HG03175 (cell line): ENCODE data around the gene DLG2.

Source experiments
- ATAC-seq: cut with Tn5 transposase; IDR thresholded peaks from one replicate; pipeline ENCODE4 v1.9.1; 2021; ENCODE audit warnings: mild to moderate bottlenecking, moderate library complexity; ENCODE audit not compliant: unreplicated experiment

DLG2 gene

DNA sequence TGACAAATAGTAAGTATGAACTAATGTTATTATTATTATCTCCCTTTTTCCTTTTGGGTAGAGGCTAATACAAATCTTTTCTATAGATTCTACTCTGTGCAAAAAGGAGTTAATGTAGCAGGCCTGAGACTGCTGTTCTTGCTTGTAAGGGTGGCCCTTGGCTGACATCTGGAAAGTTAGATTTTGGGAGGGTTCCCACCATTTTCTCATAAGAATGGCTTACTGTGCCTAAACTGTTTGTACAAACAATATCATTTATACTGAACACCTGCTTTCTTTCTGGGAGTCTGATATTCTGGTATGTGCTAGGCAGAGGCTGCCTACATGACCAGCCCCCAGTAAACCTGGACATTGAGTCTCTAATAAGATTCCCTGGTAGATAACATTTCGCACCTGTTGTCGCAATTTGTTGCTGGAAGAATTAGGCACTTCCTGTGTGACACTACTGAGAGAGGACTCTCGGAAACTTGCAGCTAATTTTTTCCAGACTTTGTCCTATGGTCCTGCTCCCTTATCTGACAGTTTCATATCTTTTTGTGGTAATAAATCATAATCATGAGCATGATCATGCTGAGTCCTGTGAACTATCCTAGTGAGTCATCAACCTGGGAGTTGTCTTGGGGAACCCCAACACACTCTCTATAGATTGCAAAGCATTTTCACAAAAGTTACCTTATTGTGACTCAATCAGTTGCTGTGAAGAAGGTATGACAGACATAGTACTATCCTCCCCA, 2083.3 kb downstream of the DLG2 start:
- ATAC-seq, result no peak

DNA sequence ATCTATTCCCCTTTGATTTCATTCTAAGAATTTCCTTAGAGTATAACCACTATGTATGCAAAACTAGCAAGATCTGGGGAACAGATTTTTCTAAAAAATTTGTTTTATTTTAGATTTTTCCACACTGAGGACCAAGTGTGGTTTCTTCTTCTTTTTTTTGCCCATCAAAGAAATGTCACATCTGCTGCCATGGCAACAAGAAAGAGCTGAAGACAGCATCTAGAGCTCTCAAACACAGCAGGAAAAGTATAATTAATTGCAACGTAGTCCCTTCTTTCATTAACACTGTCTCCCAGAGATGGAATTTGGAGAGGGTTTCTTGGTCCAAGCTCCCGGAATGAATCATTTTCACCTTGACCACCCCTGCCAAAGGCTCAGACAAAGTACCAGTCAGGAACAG, 2084.3 kb downstream of the DLG2 start:
- ATAC-seq, result no peak

DNA sequence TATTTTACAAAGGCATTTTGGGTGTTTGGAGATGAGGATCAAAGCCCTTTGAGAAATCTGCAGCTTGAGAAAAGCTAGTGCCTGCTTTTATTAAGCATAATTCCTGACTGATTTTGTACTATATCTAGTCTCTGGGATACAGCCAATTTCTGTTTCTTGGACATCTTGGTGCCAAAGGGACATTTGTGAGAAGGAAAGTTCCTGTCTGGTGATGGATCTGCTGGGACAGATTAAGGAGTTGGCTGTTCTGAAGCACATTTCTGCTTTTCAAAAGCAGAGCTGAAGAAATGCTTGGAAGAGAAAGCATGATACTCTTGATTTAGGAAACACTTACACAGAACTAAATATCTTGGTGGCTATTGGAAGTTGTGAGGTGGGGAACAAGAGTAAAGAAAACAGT, 2086.4 kb downstream of the DLG2 start:
- no peak for ATAC-seq

DNA sequence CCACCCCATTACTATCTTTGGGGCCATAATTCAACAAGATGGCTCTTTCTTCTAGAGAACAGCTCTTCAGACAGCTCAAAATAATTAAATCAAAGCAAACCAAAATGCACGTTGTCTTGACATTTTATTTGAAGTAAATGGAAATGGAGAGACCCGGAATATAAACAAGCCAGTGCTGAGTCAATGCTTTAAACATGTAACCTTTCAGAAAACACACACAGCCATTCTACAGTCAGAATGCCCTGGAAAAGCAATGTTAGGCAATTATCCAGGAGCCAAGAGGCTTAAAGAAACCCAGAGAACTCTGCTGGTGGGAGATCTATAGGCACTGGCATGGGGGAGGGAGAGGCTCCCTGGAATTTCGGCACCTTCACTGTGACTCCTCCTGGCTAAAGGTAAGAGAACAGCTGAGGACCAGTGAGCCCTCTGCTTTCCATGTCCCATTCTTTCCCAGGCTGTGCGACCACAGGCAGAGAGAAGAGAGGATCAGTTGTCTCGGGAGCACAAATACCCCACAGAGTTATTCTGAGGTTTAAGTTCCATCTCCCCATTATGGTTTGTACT, 2086.9 kb downstream of the DLG2 start:
- no peak for ATAC-seq

DNA sequence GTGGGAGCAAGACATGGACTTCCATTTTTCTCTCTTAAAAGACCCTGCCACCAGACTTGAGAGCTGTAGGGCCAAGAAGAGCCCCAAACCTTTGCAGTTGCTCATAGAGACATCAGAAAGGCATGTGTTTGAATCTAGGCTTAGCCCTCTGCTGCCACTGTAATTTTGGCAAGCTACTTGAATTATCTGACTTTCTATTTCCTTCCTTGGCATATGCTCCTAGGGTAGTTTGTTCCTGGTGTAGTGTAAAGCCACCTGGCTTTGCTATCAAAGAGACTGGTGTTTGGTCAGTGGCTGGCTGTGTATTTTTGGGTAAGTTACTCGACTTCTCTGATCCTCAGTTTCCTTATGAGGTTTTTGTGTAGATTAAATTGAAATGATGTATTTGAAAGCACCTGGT, 2088.9 kb downstream of the DLG2 start:
- no peak for ATAC-seq

DNA sequence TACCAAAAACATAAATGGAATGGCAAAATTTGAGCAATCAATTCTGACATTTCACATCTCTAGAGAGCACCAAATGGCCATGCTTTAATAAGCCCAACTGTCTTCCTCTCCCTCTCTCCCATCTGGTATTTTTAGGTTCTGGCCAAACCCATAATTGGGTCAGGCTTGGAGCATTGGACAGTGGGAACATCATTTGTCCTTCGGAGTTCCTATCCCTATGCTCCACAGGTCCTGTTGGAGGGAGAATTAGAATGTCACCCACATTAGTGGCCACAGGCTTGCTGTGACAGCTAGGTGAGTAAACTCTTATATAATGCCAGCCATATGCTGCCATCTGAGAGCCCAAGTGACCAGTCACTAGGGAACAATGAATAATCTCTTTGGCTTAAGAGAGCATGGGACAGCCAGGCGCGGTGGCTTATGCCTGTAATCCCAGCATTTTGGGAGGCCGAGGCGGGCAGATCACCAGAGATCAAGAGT, 2090.0 kb downstream of the DLG2 start:
- ATAC-seq, result no peak

DNA sequence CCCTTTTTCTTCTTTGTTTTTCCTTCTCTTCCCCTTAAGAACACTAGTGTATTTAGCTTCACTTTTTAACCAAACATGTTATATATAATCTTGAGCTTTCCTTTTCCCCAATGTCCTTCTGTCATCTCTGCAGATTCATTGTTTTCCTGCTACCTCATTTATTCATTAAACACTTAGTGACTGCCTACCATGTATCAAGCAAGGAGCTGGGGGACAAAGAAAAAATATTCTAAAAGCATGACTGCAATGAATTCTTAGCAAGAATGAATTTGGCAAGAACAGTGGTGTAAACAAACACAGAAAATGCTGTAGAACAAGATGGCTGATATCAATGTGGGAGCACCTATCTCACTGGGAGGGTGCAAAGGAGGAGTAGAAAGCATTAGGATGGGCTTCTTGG, 2094.0 kb downstream of the DLG2 start:
- ATAC-seq, result no peak

DNA sequence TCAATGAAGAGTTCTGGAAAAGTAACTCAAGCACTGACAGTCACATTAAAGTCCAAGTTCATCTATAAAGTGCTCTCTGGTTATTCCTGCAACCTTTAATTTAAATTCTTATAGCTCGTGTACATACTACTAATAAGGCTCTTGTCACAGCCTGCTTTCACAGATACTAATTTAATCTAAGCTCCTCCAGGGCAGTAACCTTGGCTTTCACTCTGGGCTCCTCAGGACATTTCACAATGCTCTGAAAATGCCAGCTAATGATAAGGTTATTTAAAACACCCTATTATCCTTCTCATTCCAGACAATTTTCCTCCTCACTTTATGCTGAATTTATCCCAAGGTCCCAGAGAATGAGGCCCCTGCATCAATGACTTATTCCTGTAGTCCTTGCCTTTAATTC, 2098.3 kb downstream of the DLG2 start:
- no peak for ATAC-seq

DNA sequence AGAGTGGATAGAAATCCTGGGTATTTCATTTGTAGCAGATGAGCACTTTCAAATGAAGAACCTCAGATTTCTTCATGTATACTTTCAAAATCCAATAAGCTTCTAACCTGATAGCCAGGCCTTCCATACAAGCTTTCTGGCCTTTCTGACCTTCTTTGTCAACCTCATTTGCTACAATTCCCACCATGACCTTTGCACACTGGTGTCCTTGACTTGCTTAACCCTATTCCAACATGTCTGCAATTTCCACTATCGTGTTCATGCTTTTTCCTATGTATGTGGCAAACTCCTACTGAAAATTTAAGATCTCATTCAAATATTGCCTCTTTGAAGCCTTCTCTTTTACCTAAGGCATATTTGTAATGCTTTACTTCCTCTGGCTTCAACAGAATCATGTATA, 2098.9 kb downstream of the DLG2 start:
- ATAC-seq, result no peak

DNA sequence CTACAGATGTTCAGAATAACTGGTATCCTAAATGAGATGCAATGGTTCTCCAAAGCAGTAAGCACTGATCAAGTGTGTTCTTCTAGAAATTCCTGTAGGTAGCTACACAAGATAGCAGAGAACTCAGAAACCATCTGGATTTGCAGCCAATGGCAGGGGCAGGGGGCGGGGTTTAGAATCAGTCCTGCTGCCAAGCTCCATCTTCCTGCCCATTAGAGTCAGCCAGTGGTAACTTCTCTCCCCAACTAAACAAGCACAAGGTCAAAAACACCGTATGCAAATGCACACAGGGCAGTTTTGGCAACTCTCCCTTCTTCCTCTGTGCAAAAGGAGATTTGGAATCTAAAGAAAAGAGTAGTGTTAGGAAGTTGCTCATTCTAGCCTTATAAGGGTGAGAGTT, 2103.5 kb downstream of the DLG2 start:
- no peak for ATAC-seq

DNA sequence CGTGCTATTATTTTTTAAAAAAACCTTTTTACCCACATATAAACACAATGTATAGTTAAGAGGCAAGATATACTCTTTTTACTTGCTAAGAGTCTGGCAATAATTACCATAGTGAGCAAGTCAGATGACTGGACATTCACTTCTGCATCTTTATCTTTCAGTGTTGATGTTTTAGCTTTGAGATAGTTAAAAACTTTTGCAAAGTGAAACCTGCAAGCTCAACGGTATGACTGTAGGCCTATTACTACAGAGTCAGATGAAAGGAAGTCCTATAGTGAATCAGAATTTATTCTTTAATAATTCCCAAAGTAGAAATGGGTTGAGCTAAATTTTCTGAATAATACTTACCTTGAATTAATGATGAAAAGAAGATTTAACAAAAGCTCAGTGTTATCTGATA, 2104.2 kb downstream of the DLG2 start:
- ATAC-seq, result no peak

DNA sequence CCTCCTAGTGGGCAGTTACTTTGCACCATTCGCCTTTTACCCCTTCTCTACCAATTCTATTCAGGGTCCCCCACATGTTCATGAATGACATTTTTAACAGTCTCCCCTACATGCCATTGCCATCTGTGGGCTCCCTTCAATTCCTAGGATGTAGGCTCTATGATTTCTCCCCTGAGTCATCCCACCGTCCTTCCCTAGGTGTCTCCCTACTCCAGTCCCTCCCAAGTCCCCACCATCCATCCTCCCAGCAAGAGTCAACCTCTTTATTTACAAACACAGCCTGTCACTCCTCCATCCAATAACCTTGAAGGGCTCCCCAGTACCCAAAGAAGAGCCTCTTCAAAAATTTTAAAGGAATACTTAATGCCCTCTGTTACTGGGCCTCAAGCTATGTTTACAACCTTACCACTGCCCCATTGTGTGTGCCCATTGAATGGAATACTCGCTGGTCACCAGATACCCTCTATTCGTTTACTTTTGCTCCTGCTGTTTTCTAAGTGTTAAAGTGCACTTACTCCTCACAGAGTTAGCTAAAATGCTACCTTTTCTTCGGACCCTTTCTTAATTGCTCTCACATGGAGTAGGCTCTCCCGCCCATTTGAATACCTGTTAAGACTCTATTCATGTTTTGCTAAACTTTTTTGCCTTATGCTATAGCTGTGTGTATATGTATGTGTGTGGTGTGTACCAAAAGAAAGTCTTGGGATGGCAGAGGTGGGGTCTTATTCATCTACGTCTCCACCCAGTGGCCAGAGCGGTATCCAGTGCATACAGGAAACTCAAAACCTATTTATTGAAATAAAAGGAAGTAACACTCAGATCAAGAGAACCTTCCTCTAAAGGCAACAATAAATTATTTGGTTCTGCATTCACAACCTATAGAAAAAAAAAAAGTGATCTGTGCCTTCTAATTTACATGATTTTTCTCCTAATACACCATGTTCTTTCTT, 2105.2 kb downstream of the DLG2 start:
- peak; percentile 45 for ATAC-seq

DNA sequence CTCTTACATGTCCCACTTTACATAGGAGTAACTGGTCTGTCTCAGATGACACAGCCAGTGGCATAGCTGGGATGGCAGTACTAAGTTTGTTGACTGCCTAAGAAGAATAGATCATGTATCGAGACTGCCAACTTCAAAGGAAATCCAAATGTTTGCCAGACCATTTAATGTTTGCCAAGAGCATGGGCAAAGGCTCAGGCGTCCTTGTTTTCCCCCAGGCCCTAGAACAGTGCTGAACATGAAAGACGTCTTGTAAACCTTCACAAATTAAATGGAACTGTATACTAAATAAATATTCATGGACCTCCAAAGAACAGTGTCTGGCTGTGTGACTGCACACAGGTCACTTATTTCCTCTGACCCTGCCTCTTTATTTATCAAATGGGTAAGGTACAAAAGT, 2106.3 kb downstream of the DLG2 start:
- no peak for ATAC-seq

DNA sequence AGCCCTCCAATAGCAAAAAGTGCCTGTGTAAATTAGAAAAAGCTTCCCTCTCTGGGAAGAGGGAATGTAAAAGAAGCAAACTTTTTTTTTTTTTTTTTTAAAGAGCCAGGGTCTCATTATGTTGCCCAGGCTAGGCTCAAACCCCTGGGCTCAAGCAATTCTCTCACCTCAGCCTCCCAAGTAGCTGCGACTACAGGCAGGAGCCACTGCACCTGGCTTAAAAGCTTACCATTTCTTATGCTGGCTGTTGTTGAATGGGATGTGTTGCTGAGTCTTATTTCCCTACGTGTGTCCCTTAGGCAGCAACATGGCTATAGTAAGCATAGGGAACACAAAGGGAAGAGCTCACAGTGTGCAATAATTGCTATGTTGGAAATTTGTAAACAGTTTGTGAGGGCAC, 2115.5 kb downstream of the DLG2 start:
- no peak for ATAC-seq

DNA sequence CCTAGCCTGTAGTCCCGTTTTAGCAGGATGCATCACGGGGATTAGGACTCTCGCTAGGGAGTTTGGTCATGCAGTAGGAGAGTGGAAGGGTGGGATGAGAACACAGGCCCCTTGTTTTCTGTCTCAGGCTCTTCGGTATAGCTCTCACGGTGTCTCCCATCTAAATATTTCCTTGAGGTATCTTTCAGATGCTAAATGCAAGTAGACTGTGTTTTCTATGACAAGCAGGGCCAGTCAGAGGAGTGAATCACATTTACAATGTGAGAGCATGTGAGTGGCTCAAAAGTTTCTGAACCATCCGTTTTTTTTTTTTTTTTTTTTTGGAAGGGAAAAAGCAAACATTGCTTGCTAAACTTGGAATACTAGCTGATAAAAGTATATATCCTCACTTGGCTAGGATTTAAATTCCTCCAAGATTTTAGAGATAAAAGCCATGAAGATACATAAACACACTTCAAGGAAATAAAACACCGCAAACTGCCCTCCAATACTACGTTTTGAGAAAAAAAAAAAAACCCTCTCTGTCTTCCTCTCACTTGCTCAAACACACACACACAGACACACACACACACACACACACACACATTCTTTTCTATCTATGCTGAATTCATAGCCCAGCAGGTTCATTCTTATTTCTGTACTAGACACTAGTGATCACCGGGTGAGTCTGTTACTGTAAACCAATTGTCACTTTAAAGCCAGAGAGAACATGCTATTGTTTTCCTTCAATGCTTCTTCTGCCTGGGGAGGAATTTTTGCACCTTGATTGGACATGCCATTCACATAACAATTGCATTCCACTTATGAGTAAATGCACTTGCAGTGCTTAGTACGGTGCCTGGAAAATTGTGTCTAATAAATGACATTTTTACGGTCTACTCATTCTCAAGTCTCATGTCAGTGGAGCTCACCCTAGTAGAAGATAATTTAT, 2116.3 kb downstream of the DLG2 start:
- ATAC-seq, result no peak

DNA sequence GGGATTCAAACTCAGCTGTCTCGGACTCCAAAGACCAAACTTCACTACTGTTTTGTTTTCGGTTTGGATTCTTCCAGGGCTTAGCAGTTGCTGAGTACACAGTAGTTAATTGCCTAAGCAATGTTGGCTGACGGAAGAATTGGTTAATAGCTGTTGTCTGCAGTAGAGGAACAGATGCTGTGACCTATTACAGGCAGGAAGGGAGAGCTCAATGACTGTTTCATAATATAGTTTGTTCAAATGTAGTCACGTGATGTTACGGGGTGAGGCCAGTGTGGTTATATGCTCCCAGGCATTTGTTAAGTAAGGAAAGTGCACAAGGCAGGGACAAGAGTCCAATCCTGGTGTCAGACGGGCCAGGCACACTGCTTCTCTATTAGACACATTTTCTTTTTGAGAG, 2118.3 kb downstream of the DLG2 start:
- ATAC-seq, result no peak

DNA sequence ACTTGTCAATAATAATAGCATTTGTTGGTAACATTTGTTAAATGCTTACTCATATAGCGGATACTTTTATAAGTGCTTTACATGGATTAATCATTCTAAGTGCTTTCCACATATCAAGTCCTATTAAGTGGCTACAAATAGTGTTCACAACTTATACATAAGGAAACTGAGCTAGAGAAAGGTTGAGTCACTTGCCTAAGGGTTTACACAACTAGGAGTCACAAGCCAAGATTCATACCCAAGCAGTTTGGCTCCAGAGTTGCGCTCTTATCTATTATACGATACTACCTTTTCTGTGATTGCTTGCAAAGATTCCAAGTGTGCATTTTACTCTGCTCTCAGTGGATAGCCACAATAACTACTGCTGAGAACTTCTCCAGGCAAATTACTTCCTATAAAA, 2125.1 kb downstream of the DLG2 start:
- ATAC-seq, result no peak

DNA sequence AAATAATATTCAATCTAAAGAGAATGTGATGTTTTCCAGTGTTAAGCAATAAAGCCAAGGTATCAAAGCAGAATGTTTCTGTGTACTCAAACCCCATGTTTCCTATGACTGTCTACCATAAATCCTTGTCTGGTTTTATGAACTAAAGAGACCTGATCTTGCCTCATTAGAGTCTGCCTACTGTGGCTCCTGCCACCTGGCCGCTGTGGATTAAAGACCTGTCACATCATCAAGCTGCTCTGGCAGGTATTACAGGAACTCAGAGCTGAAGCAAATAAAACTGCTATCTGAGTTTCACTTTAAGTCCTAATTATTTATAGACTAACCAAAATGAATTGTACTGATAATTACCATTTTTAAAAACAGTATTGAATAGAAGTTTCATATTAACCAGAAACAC, 2133.2 kb downstream of the DLG2 start:
- no peak for ATAC-seq

DNA sequence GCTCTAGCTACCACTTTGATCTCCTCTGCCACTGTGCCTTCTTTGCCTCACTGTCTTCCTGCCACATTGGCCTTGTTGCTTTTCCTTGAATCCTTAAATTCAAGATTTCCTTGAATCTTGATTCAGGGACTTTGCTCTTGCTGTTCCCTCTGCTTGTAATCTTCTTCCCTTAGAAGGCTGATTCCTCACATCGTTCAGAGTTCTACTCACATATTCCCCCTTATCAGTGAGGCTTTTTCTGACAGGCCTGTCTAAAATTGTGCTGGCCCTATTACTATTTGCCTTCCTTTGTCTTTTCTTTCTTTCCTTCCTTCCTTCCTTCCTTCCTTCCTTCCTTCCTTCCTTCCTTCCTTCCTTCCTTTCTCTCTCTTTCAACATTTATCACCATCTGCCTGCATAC, 2134.1 kb downstream of the DLG2 start:
- ATAC-seq, result no peak

DNA sequence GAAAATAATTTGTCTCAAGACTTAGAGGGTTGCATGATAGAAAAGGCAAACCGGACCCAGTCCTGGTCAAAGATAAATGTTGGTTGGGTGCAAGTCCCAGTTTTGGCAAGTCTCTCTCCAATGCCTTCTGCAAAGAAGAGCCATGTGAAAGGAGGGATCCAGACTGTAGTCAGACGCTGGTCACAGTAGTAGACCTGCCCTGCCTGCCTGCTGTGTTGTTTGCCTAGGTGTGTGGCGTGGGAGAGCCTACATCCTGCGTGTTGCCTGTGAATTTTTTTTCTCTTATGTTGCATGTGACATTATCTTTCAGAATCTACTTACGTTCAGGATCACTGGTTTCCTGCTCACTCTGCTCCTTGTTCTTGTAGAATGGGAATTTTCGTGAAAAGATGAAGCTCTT, 2143.3 kb downstream of the DLG2 start:
- no peak for ATAC-seq

DNA sequence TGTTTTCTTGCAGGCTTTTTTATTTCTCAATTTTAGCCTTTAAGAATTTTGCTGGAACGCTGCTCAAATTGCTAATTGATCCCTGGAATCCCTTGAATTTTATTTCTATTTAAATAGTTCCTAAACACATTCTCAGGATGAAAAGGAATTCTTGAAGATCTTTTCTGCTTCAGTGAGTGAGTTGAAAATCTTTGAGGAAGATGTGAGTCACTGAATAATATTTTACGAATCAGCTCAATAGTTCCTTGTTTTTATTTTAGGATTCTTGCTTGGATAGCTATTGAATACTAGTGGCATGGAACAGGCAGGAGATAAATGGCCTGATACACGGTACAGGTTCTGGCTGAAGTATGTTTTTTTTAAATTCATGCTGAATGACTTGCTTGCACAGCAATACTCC, 2146.3 kb downstream of the DLG2 start:
- ATAC-seq, result no peak
